Fibroblast of mammary gland (primary cell): Measurements from ENCODE around the gene FUZ.
A peak's percentile ranks its signal among the peaks of the same experiment; 100 is the strongest.

Experiments used
- DNase-seq: peaks from one replicate; pipeline ENCODE4 v3.0.0-alpha.2; 2010; ENCODE audit warnings: low read depth
- H3K4me3 ChIP-seq: 2 replicates; pipeline ENCODE4 v1.5.1; 2011; ENCODE audit warnings: low read depth, mild to moderate bottlenecking, low read length, moderate library complexity; ENCODE audit not compliant: control insufficient read depth
- CTCF ChIP-seq: conservative IDR thresholded peaks from 2 replicates; pipeline ENCODE4 v1.5.1; 2011; ENCODE audit warnings: low read depth, low read length, inconsistent platforms; ENCODE audit not compliant: control insufficient read depth, insufficient read depth

FUZ gene

GRCh38 chr19:49758292-49758691 lies 54.8 kb downstream of the FUZ start:
- peak; percentile 81 for DNase-seq
- H3K4me3 ChIP-seq, result no peak overlapping the region
- no peak for TF ChIP-seq CTCF
